Large intestine (tissue), 3 donors: ENCODE measurements around the gene ADARB2. TPM values are rescaled to one million over a fixed set of nuclear protein-coding genes. Genes with fewer than 3 reads are reported as not detected.

Experiments
- DNase-seq, 2 donors: peaks; one replicate each; pipeline versions ENCODE4 v3.0.0 to v3.0.0-alpha.2; 2013
- H3K27ac ChIP-seq: one replicate; pipeline ENCODE4 v1.5.1; 2013; ENCODE audit warnings: low read length
- H3K27me3 ChIP-seq: 2 replicates; pipeline ENCODE4 v1.6.1; 2013; ENCODE audit warnings: low read length; ENCODE audit not compliant: control insufficient read depth, insufficient read depth
- H3K36me3 ChIP-seq: 2 replicates; pipeline ENCODE4 v1.6.1; 2013; ENCODE audit warnings: low read length; ENCODE audit not compliant: control insufficient read depth, insufficient read depth
- H3K4me1 ChIP-seq: one replicate; pipeline ENCODE4 v1.6.1; 2013; ENCODE audit warnings: low read length; ENCODE audit not compliant: control insufficient read depth, insufficient read depth
- H3K4me3 ChIP-seq: one replicate; pipeline ENCODE4 v1.5.1; 2013; ENCODE audit warnings: low read length
- H3K9me3 ChIP-seq: one replicate; pipeline ENCODE4 v1.6.1; 2013; ENCODE audit warnings: mild to moderate bottlenecking, low read depth, low read length, moderate library complexity; ENCODE audit not compliant: control insufficient read depth
- WGBS: methylation state at CpG from one replicate; pipeline ENCODE4 v1.1.5; 2013; ENCODE audit warnings: low lambda C conversion rate; ENCODE audit not compliant: insufficient coverage; 5-methylcytosine and 5-hydroxymethylcytosine counted together
- polyA plus RNA-seq: library from polyadenylated mRNA; unstranded; fragments of 120-200 nt; gene quantifications from one replicate; pipeline ENCODE4 v1.2.1, GENCODE V29; 2013

ADARB2 gene
- polyA plus RNA-seq, 1 donor = 0.52 TPM

DNA sequence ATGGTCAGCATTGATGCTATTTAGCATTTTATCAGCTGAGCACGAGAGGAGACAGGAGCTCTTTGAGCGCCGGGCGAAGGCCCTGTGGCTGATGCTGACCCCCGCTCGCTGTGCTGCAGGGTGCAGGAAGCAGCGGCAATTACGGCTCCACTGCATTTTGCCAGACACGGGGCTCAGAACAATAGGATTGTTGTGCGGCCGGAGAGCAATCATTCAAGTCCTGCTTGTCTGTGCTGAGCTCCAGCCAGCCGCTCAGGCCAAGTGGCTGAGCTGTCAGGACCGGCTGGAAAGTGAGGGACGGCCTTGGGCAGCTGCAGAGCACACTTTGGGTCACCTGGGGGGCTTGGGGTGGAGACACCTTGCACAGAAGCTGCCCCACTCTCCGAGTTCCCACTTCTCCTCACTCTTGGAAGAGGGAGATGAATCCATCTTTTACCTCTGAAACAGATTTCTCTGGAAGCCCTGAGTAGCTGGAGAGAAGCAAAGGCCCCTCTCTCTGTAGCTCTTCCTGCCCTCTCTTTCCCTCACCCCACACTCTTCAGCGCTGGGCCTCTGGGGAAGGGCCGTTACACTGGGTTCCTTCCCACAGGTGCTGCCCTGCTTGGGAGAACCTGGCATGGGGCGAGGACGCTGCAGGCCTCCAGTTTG, 17.3 kb upstream of the ADARB2 start:
- Histone ChIP-seq H3K27ac (no peak overlapping the region), H3K27me3 (no peaks in the 10 kb centered on the region), H3K4me1 (no peaks in the 10 kb centered on the region), H3K9me3 (no peaks in the 10 kb centered on the region), H3K36me3 (no peaks in the 10 kb centered on the region), H3K4me3 (no peak overlapping the region)
- WGBS = no CpG with 5 or more reads among the region's 19 CpGs
- DNase-seq = peak in 1 of 2 donors; percentile 7

DNA sequence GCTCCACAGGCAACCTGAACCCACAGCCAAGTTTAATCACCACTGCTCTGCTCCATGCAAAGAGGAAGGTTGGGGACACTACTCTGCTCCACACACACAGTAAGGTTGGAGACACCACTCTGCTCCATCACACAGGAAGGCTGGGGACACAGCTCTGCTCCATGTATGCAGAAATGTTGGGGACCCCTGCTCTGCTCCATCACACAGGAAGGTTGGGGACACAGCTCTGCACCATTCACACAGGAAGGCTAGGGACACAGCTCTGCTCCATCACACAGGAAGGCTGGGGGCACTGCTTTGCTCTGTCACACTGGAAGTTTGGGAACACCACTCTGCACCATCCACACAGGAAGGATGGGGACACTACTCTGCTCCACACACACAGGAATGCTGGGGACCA, 14.8 kb upstream of the ADARB2 start:
- Histone ChIP-seq H3K27me3 (no peaks in the 10 kb centered on the region), H3K4me1 (no peaks in the 10 kb centered on the region), H3K36me3 (no peaks in the 10 kb centered on the region), H3K27ac (no peak overlapping the region), H3K4me3 (no peak overlapping the region), H3K9me3 (no peaks in the 10 kb centered on the region)
- DNase-seq = no peak

DNA sequence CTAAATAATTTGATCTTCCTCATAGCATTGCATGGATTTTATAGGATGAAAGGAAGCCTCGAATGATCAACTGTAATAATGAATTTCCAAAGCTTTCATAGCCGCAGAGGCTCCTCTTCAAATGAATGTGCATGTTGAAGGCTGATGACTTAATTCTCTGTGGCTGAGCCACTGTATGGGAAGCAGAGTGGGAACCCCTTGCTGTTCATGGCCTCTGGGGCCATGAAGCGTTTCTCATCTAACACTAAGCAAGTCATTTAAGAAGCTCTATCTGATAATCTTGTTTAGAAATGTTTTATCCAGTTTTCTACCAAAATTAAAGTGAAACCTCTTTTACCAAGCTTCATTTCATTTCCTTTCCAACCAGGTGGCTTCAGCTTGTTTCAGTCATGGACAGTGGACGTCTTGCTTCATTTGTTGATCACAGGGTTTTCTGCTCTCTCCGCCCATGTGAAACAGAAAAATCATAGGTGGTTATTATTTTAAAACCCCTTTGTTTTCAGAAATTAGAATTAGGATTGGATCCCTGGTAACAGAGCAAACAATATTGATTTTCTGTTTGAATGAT, 10.3 kb upstream of the ADARB2 start:
- no peaks in the 10 kb centered on the region for H3K9me3 ChIP-seq
- H3K36me3 ChIP-seq = no peaks in the 10 kb centered on the region
- no peak for DNase-seq
- no peaks in the 10 kb centered on the region for H3K27me3 ChIP-seq
- H3K4me3 ChIP-seq = no peak overlapping the region
- no peaks in the 10 kb centered on the region for H3K4me1 ChIP-seq
- 100% methylated on average over 1 of the region's 5 CpGs for WGBS
- no peak overlapping the region for H3K27ac ChIP-seq

DNA sequence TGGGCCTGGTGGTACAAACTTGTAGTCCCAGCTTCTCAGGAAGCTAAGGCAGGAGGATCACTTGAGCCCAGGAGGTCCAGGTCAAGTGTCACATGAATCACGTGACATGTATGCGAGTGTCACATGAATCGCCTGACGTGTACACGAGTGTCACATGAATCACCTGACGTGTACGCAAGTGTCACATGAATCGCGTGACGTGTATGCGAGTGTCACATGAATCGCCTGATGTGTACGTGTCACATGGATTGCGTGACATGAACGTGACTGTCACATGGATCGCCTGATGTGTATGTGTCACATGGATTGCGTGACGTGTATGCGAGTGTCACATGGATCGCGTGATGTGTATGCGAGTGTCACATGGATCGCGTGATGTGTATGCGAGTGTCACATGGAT, 9.5 kb upstream of the ADARB2 start:
- Histone ChIP-seq H3K4me3 (no peak overlapping the region), H3K4me1 (no peaks in the 10 kb centered on the region), H3K36me3 (no peaks in the 10 kb centered on the region), H3K27ac (no peak overlapping the region), H3K9me3 (no peaks in the 10 kb centered on the region), H3K27me3 (peaks cover 2% of the 10 kb centered on the region)
- 90% methylated on average over 4 of the region's 25 CpGs for WGBS
- no peak for DNase-seq

DNA sequence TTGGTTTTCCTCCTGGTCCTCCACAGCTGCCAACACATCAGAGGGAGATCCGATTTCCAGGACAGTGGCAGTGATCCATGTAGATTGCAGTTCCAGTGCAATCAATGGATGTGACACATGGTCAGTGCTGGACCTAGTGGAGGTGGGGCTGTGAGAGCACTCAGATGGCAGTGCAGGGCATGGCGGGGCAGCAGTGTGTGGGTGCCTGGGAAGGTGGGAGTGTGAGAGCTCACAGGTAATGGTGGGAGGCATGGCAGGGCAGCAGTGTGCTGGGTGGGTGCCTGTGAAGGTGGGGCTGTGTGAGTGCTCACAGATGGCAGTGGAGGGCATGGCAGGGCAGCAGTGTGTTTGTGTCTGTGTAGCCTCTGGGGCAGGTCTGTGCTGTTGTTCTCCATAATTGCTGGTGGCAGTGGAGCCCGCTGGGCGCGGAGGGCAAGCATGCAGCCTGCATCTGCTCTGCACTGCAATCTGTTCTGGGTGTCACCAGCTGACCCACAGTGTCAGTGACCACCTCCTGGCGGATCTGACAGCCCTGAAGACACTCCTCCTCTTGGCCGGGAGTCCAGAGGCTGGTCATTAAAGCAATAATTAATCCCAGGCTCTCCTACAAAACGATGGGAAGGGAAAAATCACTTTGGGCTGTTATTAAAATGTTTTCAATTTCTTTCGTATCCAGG, 8.6 kb upstream of the ADARB2 start:
- H3K36me3 ChIP-seq = no peaks in the 10 kb centered on the region
- no peaks in the 10 kb centered on the region for H3K9me3 ChIP-seq
- 48% methylated on average over 2 of the region's 9 CpGs for WGBS
- no peaks in the 10 kb centered on the region for H3K4me1 ChIP-seq
- H3K27me3 ChIP-seq = peaks cover 4% of the 10 kb centered on the region
- no peak overlapping the region for H3K27ac ChIP-seq
- no peak for DNase-seq
- H3K4me3 ChIP-seq = no peak overlapping the region

DNA sequence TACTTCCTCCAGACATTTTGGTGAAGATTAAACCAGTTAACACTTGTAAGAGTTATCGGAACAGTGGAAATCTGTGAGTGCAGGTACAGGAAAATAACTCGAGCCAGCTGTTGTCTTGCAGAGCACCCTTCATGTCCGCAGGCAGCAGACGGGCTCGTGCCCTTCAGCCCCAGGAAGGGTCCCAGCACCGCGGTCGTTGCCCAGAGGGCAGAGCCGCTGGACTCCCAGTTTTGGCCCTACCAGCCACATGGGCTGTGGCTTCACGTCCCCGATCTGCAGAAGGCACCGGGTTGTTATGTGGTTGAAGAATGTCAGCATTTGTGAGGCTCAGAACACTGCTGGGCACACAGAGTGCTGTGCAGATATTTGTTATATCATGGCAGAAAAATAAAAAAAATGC, 7.2 kb upstream of the ADARB2 start:
- no peaks in the 10 kb centered on the region for H3K9me3 ChIP-seq
- H3K36me3 ChIP-seq = no peaks in the 10 kb centered on the region
- no peak overlapping the region for H3K4me3 ChIP-seq
- H3K4me1 ChIP-seq = no peaks in the 10 kb centered on the region
- H3K27me3 ChIP-seq = peaks cover 15% of the 10 kb centered on the region
- no peak for DNase-seq
- WGBS = no CpG with 5 or more reads among the region's 12 CpGs
- H3K27ac ChIP-seq = no peak overlapping the region

DNA sequence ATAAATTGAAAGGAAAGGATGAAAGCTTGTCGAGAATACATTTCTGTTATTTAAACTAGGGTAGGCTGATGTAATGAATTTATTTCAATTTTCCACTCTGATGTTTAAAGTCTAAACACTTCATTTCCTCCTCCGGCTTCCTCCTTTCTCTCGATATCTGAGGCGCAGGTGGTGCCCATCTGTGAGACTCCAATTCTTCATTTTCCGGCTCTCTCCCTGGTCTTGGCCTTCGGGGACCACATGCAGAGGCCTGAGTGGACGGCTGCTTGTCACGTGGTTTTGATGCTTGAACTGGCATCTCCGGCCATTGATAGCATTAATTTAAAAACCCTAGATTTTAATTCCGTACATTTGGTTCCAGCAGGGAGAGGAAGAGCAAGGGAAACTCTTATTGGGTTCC, 5.8 kb upstream of the ADARB2 start:
- H3K9me3 ChIP-seq = no peaks in the 10 kb centered on the region
- H3K27ac ChIP-seq = no peak overlapping the region
- 80% methylated on average over 2 of the region's 10 CpGs for WGBS
- DNase-seq = no peak
- peaks cover 27% of the 10 kb centered on the region for H3K27me3 ChIP-seq
- H3K36me3 ChIP-seq = no peaks in the 10 kb centered on the region
- H3K4me1 ChIP-seq = no peaks in the 10 kb centered on the region
- H3K4me3 ChIP-seq = no peak overlapping the region

DNA sequence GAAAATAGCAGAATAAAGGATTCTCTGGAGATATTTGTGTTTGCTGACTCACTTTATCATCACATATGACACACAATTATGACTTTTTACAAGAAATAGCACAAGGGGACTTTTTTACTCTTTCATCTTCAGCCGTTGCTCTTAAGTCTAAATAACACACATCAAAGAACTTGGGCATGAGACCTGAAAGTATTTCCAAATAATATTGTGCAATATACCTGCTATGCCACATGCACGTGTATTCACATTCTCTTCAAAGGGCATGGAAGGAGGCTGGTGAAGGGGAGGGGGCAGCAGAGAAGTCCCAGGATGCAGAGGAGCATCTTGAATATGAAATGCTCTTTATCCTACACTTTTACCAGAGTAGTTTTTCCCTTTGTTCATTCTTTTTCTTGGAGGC, 4.1 kb upstream of the ADARB2 start:
- DNase-seq = no peak
- WGBS = 33% methylated on average over 1 of the region's 2 CpGs
- no peak overlapping the region for H3K27ac ChIP-seq
- peaks cover 6% of the 10 kb centered on the region for H3K4me1 ChIP-seq
- no peaks in the 10 kb centered on the region for H3K9me3 ChIP-seq
- H3K36me3 ChIP-seq = no peaks in the 10 kb centered on the region
- peaks cover 43% of the 10 kb centered on the region for H3K27me3 ChIP-seq
- H3K4me3 ChIP-seq = no peak overlapping the region

DNA sequence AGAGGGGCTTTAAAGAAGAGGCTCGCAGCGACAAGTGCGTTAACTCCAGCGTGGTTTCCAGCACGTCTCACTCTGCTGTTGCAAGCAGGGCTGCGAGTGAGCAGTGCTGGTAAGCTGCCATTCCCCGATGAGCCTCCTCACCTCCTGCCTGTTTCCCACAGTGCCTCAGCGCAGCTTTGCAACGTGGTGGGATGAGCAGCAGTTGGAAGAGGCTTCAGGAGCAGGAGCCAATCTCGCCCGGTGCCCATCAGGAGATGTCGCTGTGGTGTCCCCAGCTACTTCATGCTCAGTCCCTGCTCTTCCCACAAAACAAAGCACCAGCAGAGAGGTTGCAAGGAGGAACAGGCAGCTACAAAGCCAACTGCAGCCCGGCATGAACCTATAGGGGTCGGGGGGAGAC, 2.4 kb upstream of the ADARB2 start:
- Histone ChIP-seq H3K27me3 (peaks cover 59% of the 10 kb centered on the region), H3K36me3 (no peaks in the 10 kb centered on the region), H3K27ac (no peak overlapping the region), H3K9me3 (no peaks in the 10 kb centered on the region), H3K4me1 (peaks cover 6% of the 10 kb centered on the region), H3K4me3 (no peak overlapping the region)
- DNase-seq = no peak
- no CpG with 5 or more reads among the region's 14 CpGs for WGBS

DNA sequence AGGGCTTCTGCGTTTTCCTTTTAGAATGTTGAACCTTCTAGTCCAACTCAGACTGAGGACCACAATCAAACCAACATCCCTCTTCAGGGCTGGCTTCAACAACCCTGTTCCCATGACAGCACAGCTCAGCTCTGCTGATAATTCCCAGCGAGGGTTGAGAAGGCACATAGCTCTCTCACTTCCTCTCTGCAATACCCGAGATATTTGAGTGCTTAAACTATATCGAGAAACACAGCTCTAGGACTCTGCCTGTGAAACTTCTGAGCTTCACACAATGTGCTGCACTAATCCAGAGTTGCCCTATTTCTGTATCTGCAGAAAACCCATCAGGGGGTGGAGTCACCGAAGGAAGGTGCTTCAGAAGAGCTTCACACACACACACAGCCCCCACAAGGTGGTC, 1.6 kb upstream of the ADARB2 start:
- Histone ChIP-seq H3K4me3 (no peak overlapping the region), H3K27ac (no peak overlapping the region), H3K9me3 (no peaks in the 10 kb centered on the region), H3K4me1 (peaks cover 6% of the 10 kb centered on the region), H3K27me3 (peaks cover 59% of the 10 kb centered on the region), H3K36me3 (no peaks in the 10 kb centered on the region)
- WGBS = no CpG with 5 or more reads among the region's 5 CpGs
- no peak for DNase-seq

DNA sequence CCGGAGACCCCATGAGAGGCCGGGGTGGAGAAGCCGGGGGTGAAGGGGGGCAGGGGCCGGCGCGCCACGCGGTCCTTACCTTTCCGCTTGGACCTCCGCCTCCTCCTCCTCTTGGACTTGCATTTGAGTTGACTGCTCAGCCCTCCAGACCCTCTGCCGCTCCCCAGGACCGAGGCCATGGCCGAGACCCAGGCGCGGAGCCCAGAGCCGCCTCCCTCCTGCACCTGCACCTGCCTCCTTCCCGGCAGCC, 428 bp downstream of the ADARB2 start:
- DNase-seq = no peak
- H3K9me3 ChIP-seq = no peaks in the 10 kb centered on the region
- H3K4me3 ChIP-seq = peak overlapping the region; percentile 26
- H3K4me1 ChIP-seq = peaks cover 6% of the 10 kb centered on the region
- no CpG with 5 or more reads among the region's 17 CpGs for WGBS
- peaks cover 69% of the 10 kb centered on the region for H3K27me3 ChIP-seq
- no peak overlapping the region for H3K27ac ChIP-seq
- H3K36me3 ChIP-seq = no peaks in the 10 kb centered on the region
